OCI-LY7 (cell line): ENCODE data around the gene COPS9. TPM values are rescaled to one million over a fixed set of nuclear protein-coding genes. Genes with fewer than 3 reads are reported as not detected.

Experiments used
- BruUV-seq: library from RNA; stranded (reverse); fragments of 400-500 nt; replicated peaks from 2 replicates; lab custom pipeline; 2021; lab: Mats Ljungman, UMichigan
- CTCF ChIA-PET: fragments of 300-600 bp; sonication (Branson Sonifier 250); formaldehyde crosslinking; loops from one replicate; lab custom pipeline; 2022; ENCODE audit warnings: antibody characterized with exemption; ENCODE audit not compliant: unreplicated experiment; lab: Charles Lee
- POLR2A ChIA-PET: fragments of 300-600 bp; sonication (Branson Sonifier 250); formaldehyde crosslinking; loops from one replicate; lab custom pipeline; 2022; ENCODE audit warnings: antibody characterized with exemption; lab: Charles Lee
- DNase-seq: peaks from one replicate; pipeline ENCODE4 v3.0.0-alpha.2; 2015; ENCODE audit warnings: low spot score
- H2AFZ ChIP-seq: fragments of 200-600 bp; sonication (generic), shearing (Covaris generic); 2 replicates; pipeline ENCODE4 v1.6.1; 2014; ENCODE audit warnings: mild to moderate bottlenecking, antibody characterized with exemption, low read length, moderate library complexity
- H3K27ac ChIP-seq: fragments of 200-600 bp; sonication (generic); 2 replicates; pipeline ENCODE4 v1.5.1; 2014; ENCODE audit warnings: mixed run types, low read depth, mild to moderate bottlenecking, moderate library complexity, low read length, inconsistent platforms; ENCODE audit not compliant: poor library complexity, severe bottlenecking
- H3K36me3 ChIP-seq: fragments of 200-600 bp; sonication (generic); 2 replicates; pipeline ENCODE4 v1.6.1; 2014; ENCODE audit warnings: mild to moderate bottlenecking, antibody characterized with exemption, low read length, moderate library complexity, mixed read lengths; ENCODE audit not compliant: insufficient read depth
- H3K4me1 ChIP-seq: fragments of 200-600 bp; sonication (generic); 2 replicates; pipeline ENCODE4 v1.5.1; 2014; ENCODE audit warnings: mild to moderate bottlenecking, low read length; ENCODE audit not compliant: insufficient read depth, poor library complexity, severe bottlenecking
- H3K4me2 ChIP-seq: fragments of 200-600 bp; sonication (generic); 2 replicates; pipeline ENCODE4 v1.6.1; 2014; ENCODE audit warnings: mild to moderate bottlenecking, low read length
- H3K4me3 ChIP-seq: fragments of 200-600 bp; sonication (generic); 2 replicates; pipeline ENCODE4 v1.5.1; 2014; ENCODE audit warnings: mild to moderate bottlenecking, low read depth, low read length; ENCODE audit not compliant: poor library complexity, severe bottlenecking
- H3K79me2 ChIP-seq: fragments of 200-600 bp; sonication (generic); 2 replicates; pipeline ENCODE4 v1.6.1; 2016; ENCODE audit warnings: low read depth, mild to moderate bottlenecking, low read length, moderate library complexity, mixed read lengths; ENCODE audit not compliant: insufficient read depth
- H3K9me2 ChIP-seq: fragments of 200-600 bp; sonication (generic); 2 replicates; pipeline ENCODE4 v1.6.1; 2016; ENCODE audit warnings: mild to moderate bottlenecking, low read length, mixed read lengths; ENCODE audit not compliant: insufficient read depth
- H3K9me3 ChIP-seq: fragments of 200-600 bp; sonication (generic); 2 replicates; pipeline ENCODE4 v1.6.1; 2014; ENCODE audit warnings: mild to moderate bottlenecking, mixed run types, low read length, mixed read lengths
- H4K20me1 ChIP-seq: fragments of 200-600 bp; sonication (generic); 2 replicates; pipeline ENCODE4 v1.6.1; 2014; ENCODE audit warnings: mild to moderate bottlenecking, antibody characterized with exemption, low read length, moderate library complexity, mixed read lengths; ENCODE audit not compliant: insufficient read depth
- CTCF ChIP-seq: fragments of 200-600 bp; sonication (generic); conservative IDR thresholded peaks from 2 replicates; pipeline ENCODE4 v1.5.1; 2014; ENCODE audit warnings: mild to moderate bottlenecking, antibody characterized with exemption, low read length, moderate library complexity, mixed read lengths
- EZH2phosphoT487 ChIP-seq: fragments of 200-600 bp; sonication (generic); IDR thresholded peaks from 2 replicates; pipeline ENCODE4 v1.6.1; 2018; ENCODE audit warnings: low read depth, borderline replicate concordance, mild to moderate bottlenecking, mixed run types, antibody characterized with exemption, low read length, moderate library complexity, mixed read lengths
- intact Hi-C: fragments of 100-400 bp; cut with micrococcal nuclease; formaldehyde crosslinking; loops from one replicate; pipeline ENCODE4 v1.10.0; 2022; ENCODE audit not compliant: unreplicated experiment
- total RNA-seq, 2 experiments: library from RNA; depleted of rRNA in 1 of 2; stranded (reverse); fragments of >200 nt in 1 of 2; shearing (Covaris generic) in 1 of 2; gene quantifications; 2 replicates each; pipeline ENCODE4 v1.2.3, GENCODE V29; 2014 to 2022

COPS9 gene
- total RNA-seq, 2 experiments from 2014 or later = 106 to 159 TPM

GRCh38 chr2:240162939-240163714, 27.0 kb upstream of the COPS9 start:
- intact Hi-C loops = no loop called here

GRCh38 chr2:240162531-240162930, 26.4 kb upstream of the COPS9 start:
- H3K4me3 ChIP-seq = no peak overlapping the region

More at GRCh38 chr2:240162939-240163714, 27.0 kb upstream of the COPS9 start:
- no peak overlapping the region for H3K4me2 ChIP-seq
- ChIA-PET POLR2A (no interaction called here), CTCF (interaction anchor here (0.6 kb wide), 1 partner anchor 25 kb away, joined by 3 read pairs; no protein-coding TSS in a partner anchor)
- no peak for DNase-seq
- no peaks in the 10 kb centered on the region for H3K4me1 ChIP-seq
- TF ChIP-seq EZH2phosphoT487 = no peak
- TF ChIP-seq CTCF = no peak
- H3K36me3 ChIP-seq = no peaks in the 10 kb centered on the region
- no peaks in the 10 kb centered on the region for H3K9me3 ChIP-seq
- BruUV-seq = no TSS peak
- H4K20me1 ChIP-seq = no peaks in the 10 kb centered on the region
- H3K79me2 ChIP-seq = no peaks in the 10 kb centered on the region
- no peaks in the 10 kb centered on the region for H3K9me2 ChIP-seq
- H2AFZ ChIP-seq = no peak overlapping the region
- no peak overlapping the region for H3K27ac ChIP-seq
- no peak overlapping the region for H3K4me3 ChIP-seq

More at GRCh38 chr2:240162531-240162930, 26.4 kb upstream of the COPS9 start:
- no peak overlapping the region for H2AFZ ChIP-seq
- no peak overlapping the region for H3K4me2 ChIP-seq
- intact Hi-C loops = no loop called here
- no peak for DNase-seq
- no peaks in the 10 kb centered on the region for H3K4me1 ChIP-seq
- TF ChIP-seq CTCF = no peak
- TF ChIP-seq EZH2phosphoT487 = no peak
- H3K36me3 ChIP-seq = no peaks in the 10 kb centered on the region
- H3K9me2 ChIP-seq = no peaks in the 10 kb centered on the region
- no peak overlapping the region for H3K27ac ChIP-seq
- H3K9me3 ChIP-seq = no peaks in the 10 kb centered on the region
- no peaks in the 10 kb centered on the region for H4K20me1 ChIP-seq
- BruUV-seq = no TSS peak
- CTCF ChIA-PET = interaction anchor here (0.6 kb wide), 1 partner anchor 24 kb away, joined by 3 read pairs; no protein-coding TSS in a partner anchor
- POLR2A ChIA-PET = no interaction called here
- H3K79me2 ChIP-seq = no peaks in the 10 kb centered on the region
